Cardiac muscle cell (in vitro differentiated cells and primary cell): ENCODE data around the gene OR6V1. TPM values are rescaled to one million over a fixed set of nuclear protein-coding genes. Genes with fewer than 3 reads are reported as not detected.
A peak's percentile ranks its signal among the peaks of the same experiment; 100 is the strongest.

ENCODE experiments used
- DNase-seq, 2 donors: peaks; one replicate each; pipeline versions ENCODE4 v3.0.0 to v3.0.0-alpha.2; 2010 to 2017; ENCODE audit warnings: low read depth in 1 of 2, low spot score in 1 of 2
- H3K27ac ChIP-seq: fragments of 200-600 bp; sonication (generic); 2 replicates; pipeline ENCODE4 v1.5.1; 2016
- H3K27me3 ChIP-seq: fragments of 200-600 bp; sonication (generic); 2 replicates; pipeline ENCODE4 v1.6.0; 2016; ENCODE audit warnings: control low read depth
- H3K36me3 ChIP-seq: fragments of 200-600 bp; sonication (generic); 2 replicates; pipeline ENCODE4 v1.5.1; 2016; ENCODE audit warnings: control low read depth
- H3K4me1 ChIP-seq: fragments of 200-600 bp; sonication (generic); 2 replicates; pipeline ENCODE4 v1.8.1; 2017; ENCODE audit warnings: low read depth, mild to moderate bottlenecking, mixed run types
- H3K4me3 ChIP-seq: fragments of 200-600 bp; sonication (generic); 2 replicates; pipeline ENCODE4 v1.5.1; 2016; ENCODE audit warnings: mild to moderate bottlenecking
- H3K9me3 ChIP-seq: fragments of 200-600 bp; sonication (generic); 2 replicates; pipeline ENCODE4 v1.5.1; 2017; ENCODE audit warnings: low read depth, mild to moderate bottlenecking, control low read depth
- polyA plus RNA-seq: library from polyadenylated mRNA; unstranded; fragments of >200 nt; fragmentation: Nextera tagmentation; extraction: Ambion mirVana; gene quantifications from 2 replicates; pipeline ENCODE4 v1.2.1, GENCODE V29; 2016
- total RNA-seq: library from RNA; depleted of rRNA; stranded (reverse); fragments of >200 nt; gene quantifications from 2 replicates; pipeline ENCODE4 v1.2.3, GENCODE V29; 2016
- TF ChIP-seq, protein P1 (sequence below): IDR thresholded peaks from 2 replicates; pipeline ENCODE4 v1.5.1; 2012; ENCODE audit warnings: low read depth, mild to moderate bottlenecking, low read length

OR6V1 gene, protein sequence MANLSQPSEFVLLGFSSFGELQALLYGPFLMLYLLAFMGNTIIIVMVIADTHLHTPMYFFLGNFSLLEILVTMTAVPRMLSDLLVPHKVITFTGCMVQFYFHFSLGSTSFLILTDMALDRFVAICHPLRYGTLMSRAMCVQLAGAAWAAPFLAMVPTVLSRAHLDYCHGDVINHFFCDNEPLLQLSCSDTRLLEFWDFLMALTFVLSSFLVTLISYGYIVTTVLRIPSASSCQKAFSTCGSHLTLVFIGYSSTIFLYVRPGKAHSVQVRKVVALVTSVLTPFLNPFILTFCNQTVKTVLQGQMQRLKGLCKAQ
- total RNA-seq (not detected in 2 replicates), polyA plus RNA-seq (not detected in 2 replicates)

DNA sequence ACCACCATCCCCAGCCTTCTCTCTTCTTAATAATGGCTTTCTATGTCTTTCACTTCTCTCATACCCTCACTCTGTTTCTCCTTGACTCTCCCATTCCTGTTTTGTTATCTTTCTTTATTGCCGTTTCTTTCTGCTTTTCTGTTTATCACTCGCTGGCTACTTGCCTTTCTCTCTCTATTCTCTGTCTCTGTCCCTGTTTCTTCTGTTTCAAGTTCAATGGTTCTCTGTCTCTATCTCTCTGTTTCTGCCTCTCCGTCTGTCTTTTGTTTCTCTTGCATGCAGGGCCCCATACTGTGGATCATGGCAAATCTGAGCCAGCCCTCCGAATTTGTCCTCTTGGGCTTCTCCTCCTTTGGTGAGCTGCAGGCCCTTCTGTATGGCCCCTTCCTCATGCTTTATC lies at the start of gene OR6V1:
TSS of gene OR6V1 (plus strand) at position 301 of the 400 bp plus-strand sequence. CDS start at position 301, 0 bp downstream.
- no peak within 1 kb of the TSS for H3K4me3 ChIP-seq
- H3K4me1 ChIP-seq, result no peaks in the 10 kb centered on the region
- TF ChIP-seq, protein P1, sequence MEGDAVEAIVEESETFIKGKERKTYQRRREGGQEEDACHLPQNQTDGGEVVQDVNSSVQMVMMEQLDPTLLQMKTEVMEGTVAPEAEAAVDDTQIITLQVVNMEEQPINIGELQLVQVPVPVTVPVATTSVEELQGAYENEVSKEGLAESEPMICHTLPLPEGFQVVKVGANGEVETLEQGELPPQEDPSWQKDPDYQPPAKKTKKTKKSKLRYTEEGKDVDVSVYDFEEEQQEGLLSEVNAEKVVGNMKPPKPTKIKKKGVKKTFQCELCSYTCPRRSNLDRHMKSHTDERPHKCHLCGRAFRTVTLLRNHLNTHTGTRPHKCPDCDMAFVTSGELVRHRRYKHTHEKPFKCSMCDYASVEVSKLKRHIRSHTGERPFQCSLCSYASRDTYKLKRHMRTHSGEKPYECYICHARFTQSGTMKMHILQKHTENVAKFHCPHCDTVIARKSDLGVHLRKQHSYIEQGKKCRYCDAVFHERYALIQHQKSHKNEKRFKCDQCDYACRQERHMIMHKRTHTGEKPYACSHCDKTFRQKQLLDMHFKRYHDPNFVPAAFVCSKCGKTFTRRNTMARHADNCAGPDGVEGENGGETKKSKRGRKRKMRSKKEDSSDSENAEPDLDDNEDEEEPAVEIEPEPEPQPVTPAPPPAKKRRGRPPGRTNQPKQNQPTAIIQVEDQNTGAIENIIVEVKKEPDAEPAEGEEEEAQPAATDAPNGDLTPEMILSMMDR, result no peak
- H3K9me3 ChIP-seq, result no peaks in the 10 kb centered on the region
- no peak within 1 kb of the TSS for H3K27ac ChIP-seq
- no peaks in the 10 kb centered on the region for H3K36me3 ChIP-seq
- H3K27me3 ChIP-seq, result no peaks in the 10 kb centered on the region
- DNase-seq, result no peak

DNA sequence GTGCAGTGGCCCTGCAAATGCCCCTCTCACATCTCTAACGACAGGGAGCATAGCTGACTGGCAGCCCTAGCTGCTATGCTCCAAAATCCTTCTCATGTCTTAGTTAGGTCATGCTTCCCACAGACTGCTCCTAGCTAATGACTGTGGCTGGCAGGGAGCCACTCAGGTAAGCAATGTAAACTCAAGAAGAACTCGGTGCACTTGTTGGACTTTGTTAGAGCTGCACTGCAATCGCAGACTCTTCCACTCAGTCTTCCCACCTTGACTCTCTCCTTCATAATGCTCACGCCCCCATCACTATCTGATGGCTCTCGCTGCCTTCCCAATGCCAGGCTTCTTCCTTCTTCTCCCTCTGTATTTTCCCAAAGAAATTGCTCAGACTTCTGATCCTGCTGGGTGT lies 49.2 kb upstream of the OR6V1 start:
- H3K27me3 ChIP-seq, result no peaks in the 10 kb centered on the region
- H3K4me3 ChIP-seq, result no peak overlapping the region
- H3K4me1 ChIP-seq, result no peaks in the 10 kb centered on the region
- H3K9me3 ChIP-seq, result peaks cover 3% of the 10 kb centered on the region
- no peaks in the 10 kb centered on the region for H3K36me3 ChIP-seq
- no peak for DNase-seq
- no peak overlapping the region for H3K27ac ChIP-seq
- TF ChIP-seq, protein P1, result no peak

DNA sequence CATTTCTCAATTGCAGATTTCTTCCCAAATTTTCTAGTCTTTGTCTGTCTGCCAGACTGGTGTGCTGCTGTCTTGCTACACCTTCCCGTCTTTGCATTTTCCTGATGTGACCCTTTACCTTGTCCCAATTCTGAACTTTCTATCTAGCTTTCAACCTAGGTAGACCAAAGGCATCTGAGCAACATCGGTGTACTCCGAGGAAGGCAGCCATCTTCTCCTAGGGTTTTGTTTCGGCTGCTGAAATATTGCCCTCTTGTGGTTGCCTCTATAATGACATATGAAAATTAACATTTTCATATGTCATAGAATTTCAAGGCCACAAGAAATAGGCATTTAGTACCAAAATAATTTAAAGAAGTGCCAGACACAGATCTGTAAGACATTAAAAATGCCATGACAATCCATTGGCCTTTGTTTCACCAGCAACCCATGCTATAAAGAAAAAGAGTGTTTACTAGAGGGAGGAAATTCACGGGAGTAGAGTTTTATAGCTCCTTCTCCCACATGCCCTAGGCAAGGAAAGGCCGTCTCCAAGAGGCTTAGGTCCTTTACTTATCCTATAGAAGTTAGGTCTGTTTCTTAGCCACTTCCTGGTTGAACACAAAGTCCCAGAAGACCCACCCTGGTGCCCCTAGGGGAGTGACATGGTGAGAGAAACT lies 48.6 kb upstream of the OR6V1 start:
- DNase-seq, result peak; percentile 60 to 68
- Histone ChIP-seq H3K9me3 (peaks cover 3% of the 10 kb centered on the region), H3K36me3 (no peaks in the 10 kb centered on the region), H3K4me3 (no peak overlapping the region), H3K27ac (no peak overlapping the region), H3K27me3 (no peaks in the 10 kb centered on the region), H3K4me1 (no peaks in the 10 kb centered on the region)
- TF ChIP-seq, protein P1, result peak; percentile 67

DNA sequence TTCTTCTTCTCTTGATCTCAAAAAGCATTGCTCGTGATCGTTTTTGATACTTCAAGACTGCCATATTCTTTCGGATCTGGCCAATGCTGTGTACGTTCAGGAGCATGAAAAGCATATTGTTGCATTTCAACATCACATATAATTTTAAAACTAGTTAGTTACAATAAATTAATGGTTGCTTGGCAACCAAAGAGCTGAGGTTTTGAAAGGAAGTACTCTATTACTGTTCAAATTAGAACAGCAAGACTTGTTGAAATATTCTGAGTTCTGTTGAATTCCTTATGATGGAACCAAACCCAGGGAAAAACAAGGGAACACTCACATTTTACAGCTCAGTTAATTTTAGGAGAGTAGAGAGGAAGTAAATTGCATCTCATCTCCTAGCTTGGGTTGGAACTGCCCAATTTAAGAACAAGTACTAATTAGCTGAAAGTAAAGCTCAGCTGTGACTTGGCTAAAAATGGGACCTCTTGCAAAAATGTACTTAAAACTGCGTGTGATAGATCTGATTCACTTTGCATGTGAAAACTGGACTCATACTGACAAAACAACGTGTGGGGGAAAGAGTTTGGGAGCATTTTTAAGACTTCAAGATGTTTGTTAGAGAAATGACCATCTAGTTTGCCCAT lies 46.4 kb upstream of the OR6V1 start:
- Histone ChIP-seq H3K36me3 (no peaks in the 10 kb centered on the region), H3K4me1 (no peaks in the 10 kb centered on the region), H3K4me3 (no peak overlapping the region), H3K9me3 (peaks cover 3% of the 10 kb centered on the region), H3K27ac (no peak overlapping the region), H3K27me3 (no peaks in the 10 kb centered on the region)
- DNase-seq, result no peak
- TF ChIP-seq, protein P1, result no peak

DNA sequence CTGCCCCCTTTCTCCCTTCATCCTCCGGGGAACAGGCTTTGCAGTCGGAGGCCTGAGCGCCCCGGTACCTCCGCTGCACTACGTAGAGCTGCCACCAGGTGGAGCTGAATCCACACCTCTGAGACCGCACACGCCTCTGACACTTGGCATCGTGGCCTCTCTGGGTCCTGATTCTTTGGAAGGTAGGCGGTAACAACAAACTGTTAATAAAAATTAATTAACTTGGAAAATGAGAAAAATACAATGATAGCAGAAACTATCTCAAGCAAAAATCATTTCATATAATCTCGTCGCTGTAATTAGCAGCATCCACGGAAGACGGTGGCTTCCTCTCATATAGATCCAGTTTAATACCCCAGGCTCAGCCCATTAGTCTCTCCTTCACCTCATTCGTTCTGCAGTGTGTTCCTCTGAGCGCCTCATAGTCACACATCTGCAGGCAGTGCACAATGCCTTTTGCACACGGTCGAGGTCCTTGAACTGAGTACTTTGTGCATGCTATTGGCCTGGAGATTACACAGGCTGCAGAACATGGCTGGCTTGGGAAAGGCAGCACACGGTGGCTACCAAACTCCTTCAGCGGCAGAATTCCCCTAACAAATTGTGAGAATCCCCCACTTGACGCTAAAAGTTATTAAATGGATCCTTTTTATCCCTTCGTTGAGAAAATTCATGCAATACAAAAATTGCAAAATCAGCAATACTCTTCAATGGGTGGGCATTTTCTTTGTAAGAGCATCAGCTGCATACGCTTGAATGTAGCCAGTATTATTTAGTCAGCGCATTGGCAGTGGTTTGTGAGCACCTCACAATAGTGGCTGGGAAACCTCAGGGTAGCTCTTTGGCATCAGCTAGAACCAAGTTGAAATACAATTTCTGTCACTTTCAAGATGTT lies 43.9 kb upstream of the OR6V1 start:
- no peaks in the 10 kb centered on the region for H3K36me3 ChIP-seq
- H3K4me3 ChIP-seq, result no peak overlapping the region
- TF ChIP-seq, protein P1, result peak; percentile 98
- H3K9me3 ChIP-seq, result no peaks in the 10 kb centered on the region
- no peak overlapping the region for H3K27ac ChIP-seq
- H3K27me3 ChIP-seq, result no peaks in the 10 kb centered on the region
- peak; percentile 79 to 81 for DNase-seq
- H3K4me1 ChIP-seq, result no peaks in the 10 kb centered on the region
